Activated B cell treated with CpG ODN at 0.5 μM for 24 hours (primary cell): ENCODE data around the gene ECT2. TPM values are rescaled to one million over a fixed set of nuclear protein-coding genes. Genes with fewer than 3 reads are reported as not detected.

Source experiments
- ATAC-seq: fragments of 200-7000 bp; cut with Tn5 transposase; one replicate; pipeline ENCODE4 v1.10.0; 2021; ENCODE audit warnings: low read depth, mild to moderate bottlenecking, moderate library complexity
- CTCF ChIA-PET: fragments of 350-600 bp; sonication (Branson Sonifier 250); formaldehyde crosslinking; loops from one replicate; lab custom pipeline; 2021; ENCODE audit warnings: antibody characterized with exemption; lab: Charles Lee
- POLR2A ChIA-PET: fragments of 350-600 bp; sonication (Branson Sonifier 250); formaldehyde crosslinking; loops from one replicate; lab custom pipeline; 2021; ENCODE audit warnings: antibody characterized with exemption; lab: Charles Lee
- DNase-seq: peaks from one replicate; pipeline ENCODE4 v3.0.0; 2022
- H3K27ac Mint-ChIP-seq: one replicate; pipeline ENCODE4 v1.8.0; 2020; ENCODE audit warnings: mixed read lengths
- H3K27me3 Mint-ChIP-seq: one replicate; pipeline ENCODE4 v1.8.0; 2021; ENCODE audit warnings: mixed read lengths
- H3K36me3 Mint-ChIP-seq: one replicate; pipeline ENCODE4 v1.8.0; 2021; ENCODE audit warnings: low read depth, mixed read lengths
- H3K4me1 Mint-ChIP-seq: one replicate; pipeline ENCODE4 v1.8.0; 2021; ENCODE audit warnings: mixed read lengths
- H3K4me3 Mint-ChIP-seq: one replicate; pipeline ENCODE4 v1.8.0; 2020; ENCODE audit warnings: mild to moderate bottlenecking, mixed read lengths
- H3K9me3 Mint-ChIP-seq: one replicate; pipeline ENCODE4 v1.8.0; 2020; ENCODE audit warnings: mixed read lengths
- intact Hi-C: fragments of 100-400 bp; cut with micrococcal nuclease; formaldehyde crosslinking; loops from one replicate; pipeline ENCODE4 v1.15.1; 2024
- total RNA-seq: library from RNA; stranded (reverse); gene quantifications from 2 replicates; pipeline ENCODE4 v1.2.3, GENCODE V29; 2022
- TF ChIP-seq, protein P1 (sequence below): fragments of 200-600 bp; IDR thresholded peaks from one replicate; pipeline ENCODE4 v1.8.0; 2022; ENCODE audit warnings: antibody characterized with exemption, mild to moderate bottlenecking

ECT2 gene
- total RNA-seq, 1 donor from 2014 or later = 6.3 TPM

DNA sequence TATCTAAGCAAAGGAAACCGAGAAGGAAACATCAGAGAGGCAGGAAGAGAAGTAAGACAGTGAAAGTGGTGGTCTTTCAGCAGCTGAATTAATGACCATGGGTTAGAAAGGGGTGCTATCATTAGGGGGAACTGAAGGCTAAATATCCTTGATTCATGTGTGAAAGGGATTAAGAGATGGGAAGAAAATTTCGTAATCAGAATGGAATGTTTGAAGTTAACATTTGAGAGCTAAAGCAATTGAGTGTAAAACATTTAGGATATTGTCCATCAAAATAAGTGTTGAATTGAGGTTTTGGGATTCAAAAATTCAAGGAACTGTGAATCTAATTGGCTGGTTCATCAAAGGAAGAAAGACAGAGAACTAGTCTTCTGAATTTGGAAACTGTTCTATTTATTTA, 4.1 kb upstream of the ECT2 start:
- Mint-ChIP-seq H3K36me3 (peaks cover 5% of the 10 kb centered on the region), H3K4me3 (no peak overlapping the region), H3K27me3 (peaks cover 2% of the 10 kb centered on the region), H3K4me1 (peaks cover 10% of the 10 kb centered on the region), H3K9me3 (no peaks in the 10 kb centered on the region), H3K27ac (no peak overlapping the region)
- TF ChIP-seq, protein P1, sequence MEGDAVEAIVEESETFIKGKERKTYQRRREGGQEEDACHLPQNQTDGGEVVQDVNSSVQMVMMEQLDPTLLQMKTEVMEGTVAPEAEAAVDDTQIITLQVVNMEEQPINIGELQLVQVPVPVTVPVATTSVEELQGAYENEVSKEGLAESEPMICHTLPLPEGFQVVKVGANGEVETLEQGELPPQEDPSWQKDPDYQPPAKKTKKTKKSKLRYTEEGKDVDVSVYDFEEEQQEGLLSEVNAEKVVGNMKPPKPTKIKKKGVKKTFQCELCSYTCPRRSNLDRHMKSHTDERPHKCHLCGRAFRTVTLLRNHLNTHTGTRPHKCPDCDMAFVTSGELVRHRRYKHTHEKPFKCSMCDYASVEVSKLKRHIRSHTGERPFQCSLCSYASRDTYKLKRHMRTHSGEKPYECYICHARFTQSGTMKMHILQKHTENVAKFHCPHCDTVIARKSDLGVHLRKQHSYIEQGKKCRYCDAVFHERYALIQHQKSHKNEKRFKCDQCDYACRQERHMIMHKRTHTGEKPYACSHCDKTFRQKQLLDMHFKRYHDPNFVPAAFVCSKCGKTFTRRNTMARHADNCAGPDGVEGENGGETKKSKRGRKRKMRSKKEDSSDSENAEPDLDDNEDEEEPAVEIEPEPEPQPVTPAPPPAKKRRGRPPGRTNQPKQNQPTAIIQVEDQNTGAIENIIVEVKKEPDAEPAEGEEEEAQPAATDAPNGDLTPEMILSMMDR = no peak
- intact Hi-C loops = no loop called here
- no peak for DNase-seq
- ChIA-PET POLR2A (no interaction called here), CTCF (no interaction called here)
- ATAC-seq = no peak

DNA sequence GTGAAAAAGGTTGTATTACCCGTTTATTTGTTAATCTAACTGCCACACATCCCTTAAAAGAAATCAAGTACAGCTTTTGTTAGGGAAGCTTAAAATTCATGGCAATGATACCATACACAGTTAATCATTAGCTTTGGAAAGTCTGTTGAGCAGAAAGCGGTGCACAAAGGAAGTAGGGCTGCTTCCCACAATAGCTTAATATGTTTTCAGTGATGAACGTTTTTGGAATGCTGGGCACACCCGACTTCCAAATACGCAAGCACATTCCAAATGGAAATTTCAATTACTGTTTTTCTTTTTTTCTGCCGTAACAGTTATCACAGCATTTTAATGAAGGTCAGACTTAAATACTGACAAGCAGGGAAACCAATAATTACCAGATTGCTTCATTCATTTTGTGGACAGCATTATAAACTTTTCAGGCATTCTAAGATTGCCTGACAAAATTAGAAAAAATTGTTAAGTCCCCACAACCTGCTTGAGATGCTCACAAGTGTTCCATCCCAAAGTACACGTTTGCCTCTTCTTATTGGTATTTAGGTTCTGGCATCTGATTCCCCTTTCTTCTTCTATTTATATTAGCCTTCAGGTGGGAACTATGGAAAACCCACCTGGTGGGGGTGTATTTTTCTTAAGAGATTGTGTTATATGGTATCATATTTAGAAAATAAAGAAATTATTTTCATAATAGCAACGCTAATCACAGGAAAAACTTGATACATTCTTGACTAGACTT, 1.1 kb upstream of the ECT2 start:
- intact Hi-C loops = no loop called here
- POLR2A ChIA-PET = interaction anchor here (0.7 to 1.3 kb wide), 2 partner anchors 35 to 38 kb away, joined by 3 to 8 read pairs; partner anchors contain the start of gene NCEH1
- H3K4me3 Mint-ChIP-seq = peak overlapping the region; percentile 99
- TF ChIP-seq, protein P1 = no peak
- H3K4me1 Mint-ChIP-seq = peaks cover 14% of the 10 kb centered on the region
- DNase-seq = no peak
- no peaks in the 10 kb centered on the region for H3K9me3 Mint-ChIP-seq
- peaks cover 5% of the 10 kb centered on the region for H3K36me3 Mint-ChIP-seq
- no peak overlapping the region for H3K27ac Mint-ChIP-seq
- no peaks in the 10 kb centered on the region for H3K27me3 Mint-ChIP-seq
- no peak for ATAC-seq
- CTCF ChIA-PET = interaction anchor here (0.7 to 1.7 kb wide), 3 partner anchors 9 to 77 kb away, joined by 3 to 5 read pairs (median 3); partner anchors contain the start of gene NCEH1

DNA sequence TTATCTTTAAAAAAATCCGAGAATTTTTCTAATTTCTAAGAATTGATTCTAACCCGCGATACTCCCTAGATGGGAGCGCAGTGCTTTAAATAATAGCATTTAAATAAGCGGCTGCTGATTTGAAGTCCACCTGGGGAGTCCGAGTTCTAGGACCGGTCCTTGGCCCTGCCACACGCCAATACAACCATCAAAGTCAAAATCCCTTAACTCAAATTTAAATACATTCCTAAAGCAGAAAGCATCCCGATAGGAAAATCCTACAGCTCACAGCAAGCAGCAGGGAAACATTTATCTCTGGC, 508 bp upstream of the ECT2 start:
- Mint-ChIP-seq H3K4me1 (peaks cover 14% of the 10 kb centered on the region), H3K4me3 (peak overlapping the region; percentile 99), H3K27ac (peak overlapping the region; percentile 91), H3K27me3 (no peaks in the 10 kb centered on the region), H3K9me3 (no peaks in the 10 kb centered on the region), H3K36me3 (peaks cover 5% of the 10 kb centered on the region)
- intact Hi-C loops = loop anchor here (1.0 to 5.0 kb wide), 7 partner anchors 39 to 1878 kb away; partner anchors contain the start of genes FNDC3B, NCEH1, RPL22L1 and TNFSF10
- TF ChIP-seq, protein P1 = no peak
- peak; percentile 17 for DNase-seq
- POLR2A ChIA-PET = interaction anchor here (0.7 to 1.3 kb wide), 3 partner anchors 36 to 238 kb away, joined by 3 to 8 read pairs (median 4); partner anchors contain the start of gene NCEH1
- CTCF ChIA-PET = interaction anchor here (0.7 to 1.7 kb wide), 4 partner anchors 9 to 155 kb away, joined by 3 to 5 read pairs (median 3); partner anchors contain the start of gene NCEH1
- ATAC-seq = no peak

DNA sequence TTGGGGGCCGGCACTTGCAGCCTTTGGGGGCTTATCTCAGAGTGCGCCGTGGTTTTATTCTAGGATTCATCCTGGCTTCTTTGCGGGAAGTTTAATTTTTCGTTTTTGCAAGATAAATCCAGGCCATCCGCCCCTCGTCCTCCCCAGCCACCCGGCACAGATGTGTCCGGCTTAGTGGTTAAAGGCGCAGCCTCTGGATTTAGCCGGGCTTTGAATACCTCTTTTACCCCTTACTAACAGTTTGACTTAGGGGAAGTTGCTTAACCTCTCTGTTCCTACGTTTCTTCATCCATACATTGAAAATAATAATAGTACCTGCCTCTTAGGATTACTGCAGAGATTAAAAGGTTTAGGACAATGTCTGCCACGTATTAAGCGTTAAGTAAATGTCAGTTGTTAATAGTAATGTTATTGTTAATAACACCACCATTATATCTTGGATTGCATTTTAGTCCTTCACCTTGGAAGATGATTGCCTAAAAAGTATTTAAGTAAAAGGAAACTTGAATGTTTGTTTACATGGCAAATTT, 714 bp downstream of the ECT2 start:
- CTCF ChIA-PET = interaction anchor here (1.1 to 1.7 kb wide), 2 partner anchors 78 to 156 kb away, joined by 3 to 5 read pairs; no protein-coding TSS in a partner anchor
- TF ChIP-seq, protein P1 = no peak
- Mint-ChIP-seq H3K36me3 (peaks cover 5% of the 10 kb centered on the region), H3K4me1 (peaks cover 14% of the 10 kb centered on the region), H3K4me3 (peak overlapping the region; percentile 99), H3K27me3 (no peaks in the 10 kb centered on the region), H3K27ac (peak overlapping the region; percentile 91), H3K9me3 (no peaks in the 10 kb centered on the region)
- DNase-seq = no peak
- no peak for ATAC-seq
- intact Hi-C loops = loop anchor here (2.0 to 5.0 kb wide), 4 partner anchors 78 to 1879 kb away; partner anchors contain the start of genes RPL22L1 and TNIK
- POLR2A ChIA-PET = interaction anchor here (1.0 kb wide), 2 partner anchors 239 to 1881 kb away, joined by 4 read pairs; partner anchors contain the start of gene RPL22L1

DNA sequence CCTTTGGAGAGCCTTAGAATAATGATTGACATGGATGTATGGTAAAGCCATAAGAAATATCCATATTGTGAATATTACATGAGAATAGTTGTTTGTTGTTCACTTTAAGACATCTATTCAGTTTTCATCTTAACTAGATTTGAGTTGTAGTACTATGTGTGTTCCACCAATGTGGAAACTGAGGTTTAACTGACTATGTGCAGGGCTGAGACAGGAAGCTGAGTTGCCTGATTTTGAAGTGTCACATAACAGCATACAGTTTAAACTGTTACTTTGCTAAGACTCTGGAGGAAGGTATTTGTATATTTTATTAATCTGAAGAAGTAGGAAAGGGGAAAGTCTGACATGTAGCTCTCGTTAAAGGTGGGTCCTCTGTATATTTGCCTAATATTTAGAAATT, 2.1 kb downstream of the ECT2 start:
- ChIA-PET POLR2A (no interaction called here), CTCF (no interaction called here)
- ATAC-seq (no peak), DNase-seq (no peak)
- H3K27ac Mint-ChIP-seq = no peak overlapping the region
- intact Hi-C loops = loop anchor here (5.0 kb wide), 1 partner anchor 1880 kb away; the partner anchor contains the start of gene RPL22L1
- H3K9me3 Mint-ChIP-seq = no peaks in the 10 kb centered on the region
- TF ChIP-seq, protein P1 = no peak
- H3K4me1 Mint-ChIP-seq = peaks cover 14% of the 10 kb centered on the region
- no peaks in the 10 kb centered on the region for H3K27me3 Mint-ChIP-seq
- no peak overlapping the region for H3K4me3 Mint-ChIP-seq
- H3K36me3 Mint-ChIP-seq = peaks cover 6% of the 10 kb centered on the region
